Esophagus squamous epithelium (tissue), 4 donors: ENCODE measurements around the gene GAPDHS.

ENCODE experiments used
- POLR2A ChIP-seq, 4 donors: fragments of 450-650 bp; IDR thresholded peaks; one replicate each; pipeline ENCODE4 v1.6.1; 2017; ENCODE audit warnings: antibody characterized with exemption in 4 of 4, mild to moderate bottlenecking in 4 of 4, moderate library complexity in 3 of 4
- TF ChIP-seq, protein P1 (sequence below), 6 experiments: fragments of 450-650 bp in 4 of 6; fragments of 200-600 bp in 2 of 6; sonication (generic) in 2 of 6; IDR thresholded peaks; one replicate each; pipeline ENCODE4 v1.5.1; 2016 to 2019; ENCODE audit warnings: antibody characterized with exemption in 6 of 6, mild to moderate bottlenecking in 4 of 6, moderate library complexity in 4 of 6

DNA sequence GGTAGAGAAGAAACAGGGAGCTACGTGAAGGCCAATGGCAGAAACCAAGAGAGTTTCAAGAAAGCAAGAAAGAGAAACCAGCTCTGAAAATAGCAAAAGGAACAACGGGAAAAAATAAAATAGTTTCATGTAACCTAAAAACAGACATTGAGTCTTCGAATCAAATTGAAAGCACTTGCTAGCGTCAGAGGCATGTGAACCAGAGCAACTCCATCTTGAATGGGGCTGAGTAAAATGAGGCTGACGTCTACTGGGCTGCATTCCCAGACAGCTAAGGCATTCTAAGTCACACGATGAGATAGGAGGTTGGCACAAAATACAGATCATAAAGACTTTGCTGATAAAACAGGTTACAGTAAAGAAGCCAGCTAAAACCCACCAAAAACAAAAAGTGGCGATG is 45.5 kb downstream of the GAPDHS start:
- TF ChIP-seq, protein P1, sequence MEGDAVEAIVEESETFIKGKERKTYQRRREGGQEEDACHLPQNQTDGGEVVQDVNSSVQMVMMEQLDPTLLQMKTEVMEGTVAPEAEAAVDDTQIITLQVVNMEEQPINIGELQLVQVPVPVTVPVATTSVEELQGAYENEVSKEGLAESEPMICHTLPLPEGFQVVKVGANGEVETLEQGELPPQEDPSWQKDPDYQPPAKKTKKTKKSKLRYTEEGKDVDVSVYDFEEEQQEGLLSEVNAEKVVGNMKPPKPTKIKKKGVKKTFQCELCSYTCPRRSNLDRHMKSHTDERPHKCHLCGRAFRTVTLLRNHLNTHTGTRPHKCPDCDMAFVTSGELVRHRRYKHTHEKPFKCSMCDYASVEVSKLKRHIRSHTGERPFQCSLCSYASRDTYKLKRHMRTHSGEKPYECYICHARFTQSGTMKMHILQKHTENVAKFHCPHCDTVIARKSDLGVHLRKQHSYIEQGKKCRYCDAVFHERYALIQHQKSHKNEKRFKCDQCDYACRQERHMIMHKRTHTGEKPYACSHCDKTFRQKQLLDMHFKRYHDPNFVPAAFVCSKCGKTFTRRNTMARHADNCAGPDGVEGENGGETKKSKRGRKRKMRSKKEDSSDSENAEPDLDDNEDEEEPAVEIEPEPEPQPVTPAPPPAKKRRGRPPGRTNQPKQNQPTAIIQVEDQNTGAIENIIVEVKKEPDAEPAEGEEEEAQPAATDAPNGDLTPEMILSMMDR (IDR thresholded peaks at IDR 0.05): no peak
- no peak for TF ChIP-seq POLR2A (IDR thresholded peaks at IDR 0.05)
